Caco-2 (cell line): ENCODE results near the gene DLST. TPM values are rescaled to one million over a fixed set of nuclear protein-coding genes. Genes with fewer than 3 reads are reported as not detected.

ENCODE experiments used
- BruUV-seq: library from RNA; stranded (reverse); fragments of 400-500 nt; replicated peaks from 2 replicates; lab custom pipeline; 2021; lab: Mats Ljungman, UMichigan
- CTCF ChIA-PET: fragments of 300-600 bp; sonication (Branson Sonifier 250); formaldehyde crosslinking; loops from one replicate; lab custom pipeline; 2022; ENCODE audit warnings: antibody characterized with exemption; lab: Charles Lee
- POLR2A ChIA-PET: fragments of 300-600 bp; sonication (Branson Sonifier 250); formaldehyde crosslinking; loops from one replicate; lab custom pipeline; 2022; ENCODE audit warnings: antibody characterized with exemption; lab: Charles Lee
- DNase-seq, 2 experiments: peaks; one replicate each; pipeline versions ENCODE4 v3.0.0 to v3.0.0-alpha.2; 2020 to 2022
- H3K27me3 ChIP-seq: replicated peaks from 2 replicates; pipeline ENCODE4 v1.6.0; 2011; ENCODE audit warnings: low read length; ENCODE audit not compliant: control insufficient read depth, insufficient read depth
- H3K36me3 ChIP-seq: 2 replicates; pipeline ENCODE4 v1.5.1; 2011; ENCODE audit warnings: low read length; ENCODE audit not compliant: control insufficient read depth, insufficient read depth
- H3K4me1 ChIP-seq: fragments of 250-450 bp; sonication (Bioruptor Pico); 2 replicates; pipeline ENCODE4 v1.5.1; 2020; ENCODE audit warnings: mild to moderate bottlenecking
- H3K4me3 ChIP-seq: 2 replicates; pipeline ENCODE4 v1.5.1; 2011; ENCODE audit warnings: low read depth, mild to moderate bottlenecking, control low read depth, low read length
- H3K9me3 ChIP-seq: fragments of 250-450 bp; sonication (Bioruptor Pico); 2 replicates; pipeline ENCODE4 v1.5.1; 2020; ENCODE audit warnings: mild to moderate bottlenecking, moderate library complexity
- H3K27ac Mint-ChIP-seq: one replicate; pipeline ENCODE4 v1.8.0; 2022; ENCODE audit warnings: mixed read lengths; ENCODE audit not compliant: unreplicated experiment
- H3K27me3 Mint-ChIP-seq: one replicate; pipeline ENCODE4 v1.8.0; 2022; ENCODE audit warnings: mixed read lengths; ENCODE audit not compliant: insufficient read depth, unreplicated experiment
- H3K36me3 Mint-ChIP-seq: one replicate; pipeline ENCODE4 v1.8.0; 2022; ENCODE audit warnings: mild to moderate bottlenecking, mixed read lengths; ENCODE audit not compliant: insufficient read depth, unreplicated experiment
- H3K4me1 Mint-ChIP-seq: one replicate; pipeline ENCODE4 v1.8.0; 2022; ENCODE audit warnings: low read depth, mixed read lengths; ENCODE audit not compliant: unreplicated experiment
- H3K4me3 Mint-ChIP-seq: one replicate; pipeline ENCODE4 v1.8.0; 2022; ENCODE audit warnings: mild to moderate bottlenecking, moderate library complexity, mixed read lengths; ENCODE audit not compliant: unreplicated experiment
- H3K9me3 Mint-ChIP-seq: one replicate; pipeline ENCODE4 v1.8.0; 2022; ENCODE audit warnings: mixed read lengths; ENCODE audit not compliant: unreplicated experiment
- intact Hi-C: fragments of 100-400 bp; cut with micrococcal nuclease; formaldehyde crosslinking; loops from one replicate; pipeline ENCODE4 v1.10.0; 2022; ENCODE audit not compliant: unreplicated experiment
- total RNA-seq: library from RNA; stranded (reverse); gene quantifications from 2 replicates; pipeline ENCODE4 v1.2.3, GENCODE V29; 2022
- TF ChIP-seq, protein P1 (sequence below), 2 experiments: fragments of 200-600 bp in 1 of 2; IDR thresholded peaks; 1 replicate in 1 of 2; 2 replicates in 1 of 2; pipeline versions ENCODE4 v1.5.1 to v1.8.0; 2011 to 2022; ENCODE audit warnings: antibody characterized with exemption in 1 of 2, control low read depth in 1 of 2, inconsistent platforms in 1 of 2, low read depth in 1 of 2, low read length in 1 of 2, mild to moderate bottlenecking in 1 of 2, moderate library complexity in 1 of 2; ENCODE audit not compliant: insufficient read depth in 1 of 2, severe bottlenecking in 1 of 2, unreplicated experiment in 1 of 2

Gene DLST
- total RNA-seq, 1 experiment from 2014 or later = 88.1 TPM

- Histone ChIP-seq H3K9me3 (no peaks in the 10 kb centered on the region), H3K36me3 (no peaks in the 10 kb centered on the region), H3K27me3 (no peaks in the 10 kb centered on the region), H3K4me1 (peaks cover 9% of the 10 kb centered on the region), H3K4me3 (no peak overlapping the region)
- Mint-ChIP-seq H3K9me3 (peaks cover 10% of the 10 kb centered on the region), H3K4me3 (no peak overlapping the region), H3K4me1 (no peaks in the 10 kb centered on the region), H3K27me3 (peaks cover 6% of the 10 kb centered on the region), H3K36me3 (peaks cover 12% of the 10 kb centered on the region), H3K27ac (no peak overlapping the region)
- ChIA-PET POLR2A (no interaction called here), CTCF (interaction anchor here (1.0 to 1.1 kb wide), 3 partner anchors 10 to 80 kb away, joined by 3 to 5 read pairs (median 4); partner anchors contain the start of gene RPS6KL1)
- TF ChIP-seq, protein P1, sequence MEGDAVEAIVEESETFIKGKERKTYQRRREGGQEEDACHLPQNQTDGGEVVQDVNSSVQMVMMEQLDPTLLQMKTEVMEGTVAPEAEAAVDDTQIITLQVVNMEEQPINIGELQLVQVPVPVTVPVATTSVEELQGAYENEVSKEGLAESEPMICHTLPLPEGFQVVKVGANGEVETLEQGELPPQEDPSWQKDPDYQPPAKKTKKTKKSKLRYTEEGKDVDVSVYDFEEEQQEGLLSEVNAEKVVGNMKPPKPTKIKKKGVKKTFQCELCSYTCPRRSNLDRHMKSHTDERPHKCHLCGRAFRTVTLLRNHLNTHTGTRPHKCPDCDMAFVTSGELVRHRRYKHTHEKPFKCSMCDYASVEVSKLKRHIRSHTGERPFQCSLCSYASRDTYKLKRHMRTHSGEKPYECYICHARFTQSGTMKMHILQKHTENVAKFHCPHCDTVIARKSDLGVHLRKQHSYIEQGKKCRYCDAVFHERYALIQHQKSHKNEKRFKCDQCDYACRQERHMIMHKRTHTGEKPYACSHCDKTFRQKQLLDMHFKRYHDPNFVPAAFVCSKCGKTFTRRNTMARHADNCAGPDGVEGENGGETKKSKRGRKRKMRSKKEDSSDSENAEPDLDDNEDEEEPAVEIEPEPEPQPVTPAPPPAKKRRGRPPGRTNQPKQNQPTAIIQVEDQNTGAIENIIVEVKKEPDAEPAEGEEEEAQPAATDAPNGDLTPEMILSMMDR (IDR thresholded peaks at IDR 0.05; ENCODE audit: insufficient read depth in 1 of 2, low read depth in 1 of 2, low read length in 1 of 2, severe bottlenecking in 1 of 2, unreplicated experiment in 1 of 2) = no peak
- no TSS peak for BruUV-seq
- intact Hi-C loops = no loop called here
- no peak for DNase-seq
Observed at GRCh38 chr14:74940956-74941565, 59.3 kb downstream of the DLST start.

- Histone ChIP-seq H3K4me1 (peaks cover 12% of the 10 kb centered on the region), H3K27me3 (no peaks in the 10 kb centered on the region), H3K4me3 (no peak overlapping the region), H3K9me3 (no peaks in the 10 kb centered on the region), H3K36me3 (no peaks in the 10 kb centered on the region)
- CTCF ChIA-PET = interaction anchor here (1.0 to 1.1 kb wide), 2 partner anchors 9 to 81 kb away, joined by 3 to 4 read pairs; no protein-coding TSS in a partner anchor
- H3K27ac Mint-ChIP-seq = no peak overlapping the region
- DNase-seq = no peak
- no TSS peak for BruUV-seq
- H3K9me3 Mint-ChIP-seq = peaks cover 10% of the 10 kb centered on the region
- intact Hi-C loops = no loop called here
- TF ChIP-seq, protein P1 (IDR thresholded peaks at IDR 0.05; ENCODE audit: insufficient read depth in 1 of 2, low read depth in 1 of 2, low read length in 1 of 2, severe bottlenecking in 1 of 2, unreplicated experiment in 1 of 2) = no peak
- H3K4me3 Mint-ChIP-seq = no peak overlapping the region
- peaks cover 17% of the 10 kb centered on the region for H3K36me3 Mint-ChIP-seq
- H3K4me1 Mint-ChIP-seq = no peaks in the 10 kb centered on the region
- POLR2A ChIA-PET = no interaction called here
- peaks cover 6% of the 10 kb centered on the region for H3K27me3 Mint-ChIP-seq
Observed at GRCh38 chr14:74941676-74942097, 60.0 kb downstream of the DLST start.

GRCh38 chr14:74942181-74942580 lies 60.5 kb downstream of the DLST start:
- Histone ChIP-seq H3K9me3 (no peaks in the 10 kb centered on the region), H3K27me3 (no peaks in the 10 kb centered on the region), H3K4me1 (peaks cover 12% of the 10 kb centered on the region), H3K4me3 (no peak overlapping the region), H3K36me3 (no peaks in the 10 kb centered on the region)
- Mint-ChIP-seq H3K27ac (no peak overlapping the region), H3K36me3 (peaks cover 17% of the 10 kb centered on the region), H3K27me3 (peaks cover 6% of the 10 kb centered on the region), H3K4me3 (no peak overlapping the region), H3K9me3 (peaks cover 10% of the 10 kb centered on the region), H3K4me1 (no peaks in the 10 kb centered on the region)
- POLR2A ChIA-PET = no interaction called here
- DNase-seq = no peak
- TF ChIP-seq, protein P1 (IDR thresholded peaks at IDR 0.05; ENCODE audit: insufficient read depth in 1 of 2, low read depth in 1 of 2, low read length in 1 of 2, severe bottlenecking in 1 of 2, unreplicated experiment in 1 of 2) = no peak
- CTCF ChIA-PET = interaction anchor here (1.0 to 1.1 kb wide), 2 partner anchors 9 to 81 kb away, joined by 3 to 4 read pairs; no protein-coding TSS in a partner anchor
- no TSS peak for BruUV-seq
- intact Hi-C loops = no loop called here
